NT2/D1 (cell line): ENCODE results near the gene GLMN.

Experiments
- YY1 ChIP-seq: IDR thresholded peaks from 2 replicates; pipeline ENCODE4 v1.6.1; 2011; ENCODE audit not compliant: insufficient read length, insufficient read depth
- ZNF274 ChIP-seq: IDR thresholded peaks from 2 replicates; pipeline ENCODE4 v1.6.1; 2011; ENCODE audit warnings: mild to moderate bottlenecking, low read depth, low read length

- TF ChIP-seq ZNF274, result no peak
- TF ChIP-seq YY1, result no peak
Observed at GRCh38 chr1:92315766-92316599, 17.2 kb upstream of the GLMN start.
